Measurements from ENCODE around the gene AMOTL2.

AMOTL2 gene

GRCh38 chr3:134333522-134334181 is 40.6 kb downstream of the AMOTL2 start:
- DNase-seq (ENCODE audit: low spot score): peak; percentile 64

GRCh38 chr3:134332344-134332743 is 41.9 kb downstream of the AMOTL2 start:
- DNase-seq (ENCODE audit: low spot score): no peak

GRCh38 chr3:134331811-134332199 is 42.4 kb downstream of the AMOTL2 start:
- no peak for DNase-seq (ENCODE audit: low spot score)

DNA sequence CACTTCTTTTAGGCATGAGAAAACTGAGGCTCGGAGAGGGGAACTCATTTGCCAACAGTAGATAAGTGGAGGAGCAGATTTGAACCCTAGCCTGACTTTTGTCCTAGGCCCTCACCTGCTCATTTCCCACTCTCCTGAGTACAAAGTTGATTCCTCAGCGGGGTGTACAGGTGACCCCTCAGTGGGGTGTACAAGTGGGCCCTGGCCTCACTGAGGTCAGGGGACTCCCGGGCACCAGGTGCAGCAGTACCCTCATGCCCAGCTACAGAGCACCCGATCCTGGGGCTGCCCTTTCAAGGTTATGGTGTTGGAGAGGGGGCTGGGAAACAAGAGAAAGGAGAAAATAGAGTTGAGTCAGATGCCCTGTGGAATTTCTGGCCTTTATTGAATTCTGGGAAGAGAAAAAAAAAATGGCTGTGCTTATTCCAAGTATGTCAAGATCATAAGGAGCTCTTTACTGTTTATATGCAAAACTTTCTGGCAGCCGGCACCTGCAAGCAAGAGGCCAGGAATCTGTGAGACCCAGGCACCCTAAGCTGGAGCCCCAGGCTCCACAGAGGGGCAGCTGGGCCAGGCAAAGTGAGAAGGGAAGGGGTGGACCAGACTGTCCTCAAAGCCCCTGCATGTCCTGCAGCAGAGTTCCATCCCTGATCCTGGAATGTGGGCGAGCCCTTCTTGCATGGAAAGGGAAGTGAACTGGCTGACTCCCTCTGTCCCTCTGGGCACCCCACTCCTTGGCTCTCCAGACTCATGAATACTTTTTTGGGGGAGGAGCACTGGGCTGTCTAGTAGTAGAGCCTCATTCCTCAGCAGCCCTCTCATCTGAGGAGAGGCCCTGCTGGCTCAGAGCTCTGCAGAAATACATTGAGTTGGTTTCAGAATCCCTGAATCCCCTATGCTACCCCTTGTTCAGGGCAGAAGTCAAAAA is 43.1 kb downstream of the AMOTL2 start:
- peak; percentile 59 for DNase-seq (ENCODE audit: low spot score)

DNA sequence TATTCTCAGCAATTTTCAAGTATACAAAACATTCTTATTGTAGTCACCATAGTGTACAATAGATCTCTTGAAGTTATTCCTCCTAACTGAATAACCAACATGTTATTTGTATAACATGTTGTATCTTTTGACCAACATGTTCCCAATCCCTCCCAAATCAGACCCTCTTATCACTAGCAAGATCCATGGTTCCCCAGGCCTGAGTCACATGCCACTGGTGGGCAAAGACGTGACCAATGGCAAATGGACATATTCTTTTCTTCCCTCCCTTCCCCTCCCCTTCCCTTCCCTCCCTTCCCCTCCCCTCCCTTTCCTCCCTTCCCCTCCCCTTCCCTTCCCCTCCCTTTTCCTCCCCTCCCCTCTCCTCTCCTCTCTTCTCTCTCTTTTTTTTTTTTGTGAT is 45.4 kb downstream of the AMOTL2 start:
- DNase-seq (ENCODE audit: low spot score): no peak

GRCh38 chr3:134328147-134328591 is 46.1 kb downstream of the AMOTL2 start:
- peak; percentile 87 for DNase-seq (ENCODE audit: low spot score)

DNA sequence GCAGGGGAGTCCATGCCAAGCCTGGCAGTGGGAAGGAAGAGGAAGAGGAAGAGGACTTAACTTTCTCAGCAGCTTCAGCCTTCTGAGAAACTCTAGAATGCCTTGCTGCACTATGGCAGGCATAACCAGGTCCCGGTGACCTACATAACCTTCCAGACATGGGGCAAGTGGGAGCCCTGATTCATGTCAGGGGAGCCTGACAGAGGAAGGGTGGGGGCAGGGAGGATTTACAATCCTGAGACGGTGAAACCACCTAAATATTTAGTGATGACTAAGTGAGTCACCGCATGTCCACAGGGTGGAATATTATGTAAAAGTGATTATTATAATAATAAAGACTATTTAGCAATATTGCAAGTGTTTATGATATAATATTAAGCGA is 46.7 kb downstream of the AMOTL2 start:
- DNase-seq (ENCODE audit: low spot score): peak; percentile 79

DNA sequence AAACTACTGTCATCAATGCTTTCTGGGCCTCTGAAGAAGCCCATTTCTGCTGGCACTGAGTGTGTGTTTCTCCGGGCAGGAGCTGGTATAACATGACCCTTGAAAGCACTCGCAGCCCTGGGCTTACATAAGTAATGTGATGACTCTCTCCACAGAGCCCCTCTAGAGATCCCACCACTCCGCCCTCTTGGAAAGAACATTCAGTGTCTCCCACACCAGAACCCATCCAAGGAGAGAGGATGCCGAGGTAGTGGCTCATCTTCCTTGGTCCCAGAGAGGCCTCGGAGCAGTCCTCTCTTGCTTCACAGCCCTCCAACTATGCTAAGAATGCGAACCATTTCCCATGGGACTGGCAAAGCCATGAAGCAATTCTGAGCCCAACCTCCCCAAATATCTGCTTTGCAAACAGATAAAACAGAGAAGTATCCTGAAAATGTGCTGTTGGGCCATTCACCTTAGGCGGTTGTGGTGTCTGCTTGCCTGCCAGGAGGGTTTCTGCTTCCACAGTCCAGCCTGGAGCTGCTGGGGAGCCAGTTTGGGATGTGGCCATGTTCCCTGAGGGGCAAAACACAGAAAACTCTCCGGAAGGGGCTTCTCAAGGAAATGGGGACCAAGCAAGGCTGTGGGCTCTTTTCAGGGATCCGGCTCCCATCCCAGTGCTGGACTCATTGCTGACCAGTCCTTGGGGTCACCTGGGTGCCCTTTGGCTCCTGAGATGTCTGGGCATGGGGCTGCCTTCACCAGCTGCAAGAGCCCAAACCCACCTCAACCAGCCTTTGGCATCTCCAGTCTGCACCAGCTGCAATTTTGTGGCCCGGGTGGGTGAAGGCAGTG is 47.3 kb downstream of the AMOTL2 start:
- peak; percentile 80 for DNase-seq (ENCODE audit: low spot score)

- peak; percentile 63 for DNase-seq (ENCODE audit: low spot score)
Measured at GRCh38 chr3:134326126-134326525, 48.1 kb downstream of the AMOTL2 start.

- DNase-seq (ENCODE audit: low spot score): peak; percentile 54
Measured at GRCh38 chr3:134325706-134326105, 48.5 kb downstream of the AMOTL2 start.

DNA sequence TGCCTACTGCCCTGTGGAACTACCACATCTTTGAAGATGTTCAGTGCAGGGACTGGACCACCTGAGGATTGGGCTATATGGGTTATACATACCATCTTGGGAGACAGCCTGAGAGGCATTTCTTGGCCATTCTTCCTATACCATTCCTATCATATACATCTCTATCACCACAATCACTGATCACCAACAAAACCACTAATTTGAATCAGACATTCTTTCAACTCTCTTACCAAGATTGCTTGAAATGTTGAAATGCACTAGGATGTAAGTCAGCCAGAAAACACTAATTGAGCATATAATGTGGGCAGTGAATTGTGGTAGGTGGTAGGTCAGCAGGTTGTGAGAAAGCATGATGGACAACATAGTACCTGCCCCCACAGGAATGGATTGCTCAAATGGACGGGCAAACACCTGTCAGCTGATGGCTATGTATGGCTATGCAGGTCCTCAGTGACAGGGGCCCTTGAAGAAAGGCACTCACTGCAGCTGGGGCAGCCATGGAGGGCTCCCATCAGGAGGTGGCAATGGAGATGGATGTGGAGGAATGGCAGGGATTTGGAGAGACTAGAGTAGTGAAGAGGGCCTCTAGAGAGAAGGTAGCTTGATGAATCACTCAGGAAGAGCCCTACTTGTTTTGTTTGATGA is 49.1 kb downstream of the AMOTL2 start:
- no peak for DNase-seq (ENCODE audit: low spot score)

DNA sequence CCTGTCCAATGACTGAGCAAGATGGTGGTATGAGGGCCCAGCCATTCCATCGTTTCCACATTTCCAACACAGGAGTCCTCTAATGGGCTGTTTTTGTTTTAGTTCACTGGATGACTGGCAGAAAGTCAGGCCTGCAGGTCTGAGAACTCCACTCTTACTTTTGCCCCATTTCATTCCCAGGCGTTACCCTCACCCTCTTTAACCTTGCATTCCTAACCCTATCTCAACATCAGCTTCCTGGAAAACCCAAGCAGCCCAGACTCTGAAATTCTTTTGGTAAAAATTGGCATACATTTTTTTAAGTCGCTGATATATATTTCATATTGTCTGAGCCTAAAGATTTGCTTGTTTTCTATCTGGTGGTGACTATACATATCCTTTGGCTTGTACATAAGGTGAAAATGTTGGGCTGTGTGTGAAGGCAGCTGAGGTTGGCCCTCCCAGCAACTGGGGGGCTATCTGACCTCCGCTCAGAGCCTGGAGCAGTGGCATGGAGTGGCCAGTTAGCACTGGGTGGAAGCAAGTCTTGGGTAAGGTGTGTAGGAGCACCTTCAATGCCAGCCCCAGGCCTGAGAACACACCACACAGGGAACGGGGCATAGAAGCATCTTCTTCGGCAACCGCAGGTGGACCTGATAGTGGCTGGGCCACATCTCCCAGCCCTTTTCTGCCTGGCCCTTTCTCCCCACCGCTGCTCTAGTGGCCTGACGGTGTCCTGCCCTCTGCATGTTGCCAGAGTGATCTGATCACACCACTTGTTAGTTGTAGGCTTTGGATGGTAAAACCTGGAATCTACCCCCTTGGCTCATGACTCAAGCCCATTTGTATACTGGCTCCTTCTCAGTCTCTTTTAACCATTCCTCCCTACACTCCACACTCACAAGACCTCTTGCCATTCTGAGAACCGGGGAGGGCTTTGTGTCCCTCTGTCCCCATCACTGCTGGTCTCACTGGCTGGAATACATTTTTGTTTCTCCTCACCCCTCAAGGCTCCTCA is 50.0 kb downstream of the AMOTL2 start:
- no peak for DNase-seq (ENCODE audit: low spot score)

GRCh38 chr3:134322286-134322685 is 52.0 kb downstream of the AMOTL2 start:
- no peak for DNase-seq (ENCODE audit: low spot score)

DNA sequence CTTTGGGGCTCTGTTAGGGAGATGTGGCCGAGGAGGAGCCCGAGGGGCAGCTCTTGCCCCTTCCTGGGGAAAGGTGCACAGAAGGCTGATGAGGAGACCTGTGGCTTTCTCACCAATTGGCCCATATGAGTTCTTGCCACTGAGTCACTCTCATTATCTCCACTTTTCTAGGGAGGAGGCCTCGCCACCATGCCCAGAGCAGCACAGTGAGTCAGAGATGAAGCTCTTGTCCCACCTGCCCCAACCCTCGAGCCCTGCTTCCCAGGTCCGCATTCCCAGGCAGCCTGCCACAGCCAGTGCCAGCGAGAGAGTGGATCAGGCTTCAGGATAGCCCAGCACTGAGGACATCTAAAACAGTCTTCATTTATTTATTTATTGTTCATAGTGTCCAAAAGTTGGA is 53.5 kb downstream of the AMOTL2 start:
- peak; percentile 60 for DNase-seq (ENCODE audit: low spot score)

- no peak for DNase-seq (ENCODE audit: low spot score)
Measured at GRCh38 chr3:134319931-134320330, 54.3 kb downstream of the AMOTL2 start.

- DNase-seq (ENCODE audit: low spot score): no peak
Measured at GRCh38 chr3:134318166-134318565, 56.1 kb downstream of the AMOTL2 start.

DNA sequence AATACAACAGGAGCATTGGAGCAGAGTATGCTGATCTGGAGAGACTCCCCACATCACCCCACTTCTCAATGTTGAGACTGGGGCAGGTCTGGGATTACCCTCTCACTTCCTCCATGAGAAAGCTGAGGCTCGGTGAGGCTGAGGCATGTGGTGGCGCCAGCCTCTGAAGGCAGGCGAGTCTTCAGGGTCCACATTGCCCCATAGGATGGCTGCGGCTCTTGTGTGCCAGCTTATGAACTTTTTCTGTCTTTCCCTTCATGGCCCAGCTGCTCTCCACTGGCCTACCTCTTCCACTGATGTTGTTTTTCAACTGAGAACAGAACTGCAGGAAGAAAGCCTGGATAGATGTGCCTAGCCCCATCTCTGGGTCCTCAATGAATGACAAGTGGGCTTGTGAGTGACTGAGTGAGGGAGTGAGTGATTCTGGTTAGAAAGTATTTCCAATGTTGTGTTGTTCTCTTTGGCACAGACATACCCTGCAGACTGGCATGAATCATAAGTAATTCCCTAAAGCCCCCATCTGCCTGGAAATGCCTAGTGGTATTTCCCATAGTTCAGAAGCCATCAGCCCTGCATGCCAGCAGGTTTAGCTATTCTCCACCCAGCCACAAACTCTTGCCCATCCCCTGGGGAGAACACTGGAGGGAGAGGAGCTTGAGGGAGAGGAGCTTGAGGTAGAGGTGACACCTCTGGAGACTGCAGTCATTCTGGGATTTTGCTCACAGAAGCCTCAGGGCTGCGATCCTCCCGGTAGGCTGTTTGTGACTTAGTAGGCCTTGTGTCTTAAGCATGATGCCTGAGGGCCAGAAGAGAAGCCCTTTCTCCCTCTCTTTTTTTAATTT is 56.9 kb downstream of the AMOTL2 start:
- no peak for DNase-seq (ENCODE audit: low spot score)

DNA sequence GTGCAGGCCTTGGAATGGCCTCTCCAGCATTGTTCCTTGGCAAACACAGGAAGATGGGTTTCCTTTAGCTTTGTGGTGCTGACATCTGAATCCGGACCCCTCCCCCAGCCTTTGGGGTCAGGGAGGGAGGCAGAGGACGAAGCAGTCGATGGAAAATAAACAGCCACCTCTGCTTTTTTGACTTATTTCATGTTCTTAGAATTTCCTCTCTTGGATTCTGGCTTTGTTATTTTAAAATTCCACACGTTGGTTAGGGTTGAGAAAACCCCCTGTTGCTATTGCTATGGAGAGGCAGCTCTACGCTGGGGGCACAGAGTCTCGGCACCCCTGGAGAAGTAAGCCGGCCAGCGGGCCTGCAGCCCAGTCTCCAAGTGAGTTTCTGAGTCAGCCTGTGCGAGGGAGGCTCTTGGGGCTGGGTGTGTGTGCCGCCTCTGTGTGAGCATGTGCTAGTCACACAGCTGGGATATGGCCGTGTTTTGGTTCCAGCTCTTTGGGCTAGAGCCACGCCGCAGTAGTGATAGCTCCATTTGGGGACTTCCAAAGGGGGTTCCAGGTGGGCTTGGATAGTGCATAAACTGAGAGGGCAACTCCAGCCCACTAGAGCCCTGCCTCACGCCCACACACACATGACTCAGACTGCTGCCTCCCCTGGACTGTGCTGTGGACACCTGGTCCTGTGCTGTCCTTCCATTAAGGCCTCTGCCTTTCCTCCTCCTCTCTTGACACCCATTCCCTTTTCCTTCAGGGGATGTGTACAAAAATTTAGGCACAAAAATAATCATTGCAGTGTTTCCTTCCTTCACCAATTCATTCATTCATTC is 58.8 kb downstream of the AMOTL2 start:
- DNase-seq (ENCODE audit: low spot score): no peak

All from SW480 (cell line).